Ovary (tissue), 9 donors: Measurements from ENCODE around the gene ARPC2. TPM values are rescaled to one million over a fixed set of nuclear protein-coding genes. Genes with fewer than 3 reads are reported as not detected.

Experiments used
- DNase-seq, 5 donors: peaks; one replicate each; pipeline ENCODE4 v3.0.0-alpha.2; 2019 to 2020
- H3K27ac ChIP-seq, 2 donors: fragments of 200-600 bp; one replicate each; pipeline versions ENCODE4 v1.5.1 to v1.8.0; 2019 to 2022
- H3K27me3 ChIP-seq: fragments of 200-600 bp; one replicate; pipeline ENCODE4 v1.8.0; 2022
- H3K36me3 ChIP-seq: fragments of 200-600 bp; sonication (generic); one replicate; pipeline ENCODE4 v1.5.1; 2019
- H3K4me1 ChIP-seq: one replicate; pipeline ENCODE4 v1.8.1; 2013; ENCODE audit warnings: mild to moderate bottlenecking, moderate library complexity; ENCODE audit not compliant: insufficient read depth
- H3K4me3 ChIP-seq: fragments of 200-600 bp; sonication (generic); one replicate; pipeline ENCODE4 v1.5.1; 2017
- H3K9me3 ChIP-seq, 2 donors: fragments of 200-600 bp in 1 of 2; sonication (generic) in 1 of 2; one replicate each; pipeline versions ENCODE4 v1.5.1 to v1.8.1; 2013 to 2019; ENCODE audit warnings: mild to moderate bottlenecking in 1 of 2, moderate library complexity in 1 of 2
- CTCF ChIP-seq, 3 donors: fragments of 450-650 bp in 2 of 3; fragments of 200-600 bp in 1 of 3; IDR thresholded peaks; one replicate each; pipeline versions ENCODE4 v1.5.1 to v1.8.0; 2016 to 2022; ENCODE audit warnings: antibody characterized with exemption in 3 of 3, mild to moderate bottlenecking in 1 of 3
- EP300 ChIP-seq: sonication (generic); formaldehyde crosslinking; IDR thresholded peaks from one replicate; pipeline ENCODE4 v1.6.1; 2017; ENCODE audit warnings: antibody characterized with exemption
- POLR2A ChIP-seq: fragments of 450-650 bp; IDR thresholded peaks from one replicate; pipeline ENCODE4 v1.6.1; 2017; ENCODE audit warnings: antibody characterized with exemption, mild to moderate bottlenecking, moderate library complexity
- WGBS, 3 donors: extraction: QIAGEN DNeasy Blood & Tissue Kit in 1 of 3; methylation state at CpG; one replicate each; pipeline versions ENCODE4 v1.1.5 to v1.1.7; 2013 to 2017; 5-methylcytosine and 5-hydroxymethylcytosine counted together
- intact Hi-C, 4 donors: fragments of 100-400 bp; cut with DNase I; formaldehyde crosslinking; loops; one replicate each; pipeline versions ENCODE4 v1.11.0 to v1.15.1; 2022 to 2023
- polyA plus RNA-seq, 2 donors: library from polyadenylated mRNA; stranded (reverse); fragments of 200-250 nt in 1 of 2; fragments of 350-450 nt in 1 of 2; fragmentation: Illumina TruSeq in 1 of 2; extraction: RNeasy Lipid Tissue Mini Kit (QIAGEN cat#74804) in 1 of 2; gene quantifications; one replicate each; pipeline ENCODE4 v1.2.3, GENCODE V29; 2013 to 2014
- total RNA-seq, 7 donors: library from RNA; depleted of rRNA in 2 of 7; stranded (reverse); fragments of >200 nt in 2 of 7; fragmentation: NEBNext Ultra II Directional in 3 of 7; extraction: Animal tissue kit (Norgen Biotek cat#: 25700) in 3 of 7; gene quantifications; one replicate each; pipeline versions ENCODE4 v1.1.0 to v1.2.4, GENCODE V29; 2016 to 2023
- donor health status: DM: no; HTN: no; CAD: no; lungs with moderate emphysema.
- donor health status: DM: no; HTN: no; CAD: no.
- donor health status: Bipolar disorder and iron deficiency.
- donor health status: DM: yes; HTN: yes; CAD: no.
- donor health status: DM: no; HTN: no; CAD: no.
- donor health status: DM: yes; HTN: yes; CAD: no.

Gene ARPC2
- total and polyA plus RNA-seq, 9 donors: 135 to 357 (median 170) TPM

- no peak overlapping the region for H3K27ac ChIP-seq
- H3K4me3 ChIP-seq: no peak overlapping the region
- no peak for TF ChIP-seq EP300
- TF ChIP-seq CTCF (IDR thresholded peaks at IDR 0.05): no peak
- no peak for TF ChIP-seq POLR2A
- H3K9me3 ChIP-seq: no peaks in the 10 kb centered on the region
- 97 to 98% (median 98%) methylated on average over 2 of the region's 2 CpGs for WGBS, 3 donors
- DNase-seq: no peak
- H3K27me3 ChIP-seq: no peaks in the 10 kb centered on the region
- H3K36me3 ChIP-seq: no peaks in the 10 kb centered on the region
- H3K4me1 ChIP-seq: peaks cover 14% of the 10 kb centered on the region
- intact Hi-C loops: no loop called here
These were observed 18.0 kb downstream of the ARPC2 start for GRCh38 chr2:218235017-218235416.

- intact Hi-C loops: no loop called here
- 86 to 91% (median 89%) methylated on average over 4 of the region's 4 CpGs for WGBS, 3 donors
- H3K36me3 ChIP-seq: no peaks in the 10 kb centered on the region
- no peak for TF ChIP-seq EP300
- no peak for TF ChIP-seq POLR2A
- TF ChIP-seq CTCF (IDR thresholded peaks at IDR 0.05): no peak
- no peaks in the 10 kb centered on the region for H3K9me3 ChIP-seq
- H3K4me3 ChIP-seq: no peak overlapping the region
- no peak overlapping the region for H3K27ac ChIP-seq
- DNase-seq: no peak
- H3K27me3 ChIP-seq: no peaks in the 10 kb centered on the region
- peaks cover 7% of the 10 kb centered on the region for H3K4me1 ChIP-seq
These were observed 19.8 kb downstream of the ARPC2 start for GRCh38 chr2:218236829-218237228.

GRCh38 chr2:218238887-218239286, 21.9 kb downstream of the ARPC2 start:
- H3K4me1 ChIP-seq: peaks cover 7% of the 10 kb centered on the region
- WGBS, 3 donors: 10 to 36% (median 31%) methylated on average over 1 of the region's 1 CpG
- H3K36me3 ChIP-seq: no peaks in the 10 kb centered on the region
- H3K27ac ChIP-seq: peak overlapping the region in 1 of 2 donors; percentile 16
- no peaks in the 10 kb centered on the region for H3K27me3 ChIP-seq
- H3K9me3 ChIP-seq: no peaks in the 10 kb centered on the region
- no peak for DNase-seq
- TF ChIP-seq POLR2A (no peak), CTCF (IDR thresholded peaks at IDR 0.05) (no peak), EP300 (no peak)
- intact Hi-C loops: no loop called here
- no peak overlapping the region for H3K4me3 ChIP-seq

- intact Hi-C loops: no loop called here
- H3K27me3 ChIP-seq: no peaks in the 10 kb centered on the region
- H3K36me3 ChIP-seq: peaks cover 3% of the 10 kb centered on the region
- TF ChIP-seq POLR2A (no peak), EP300 (no peak), CTCF (IDR thresholded peaks at IDR 0.05) (no peak)
- no peak overlapping the region for H3K27ac ChIP-seq
- no peaks in the 10 kb centered on the region for H3K9me3 ChIP-seq
- H3K4me1 ChIP-seq: peaks cover 1% of the 10 kb centered on the region
- DNase-seq: no peak
- H3K4me3 ChIP-seq: no peak overlapping the region
- WGBS, 3 donors: 55 to 64% (median 59%) methylated on average over 1 of the region's 1 CpG
These were observed 27.2 kb downstream of the ARPC2 start for GRCh38 chr2:218244204-218244603.

GRCh38 chr2:218244665-218245064, 27.7 kb downstream of the ARPC2 start:
- H3K27ac ChIP-seq: no peak overlapping the region
- H3K36me3 ChIP-seq: peaks cover 3% of the 10 kb centered on the region
- no peak for TF ChIP-seq POLR2A
- no peak for TF ChIP-seq CTCF (IDR thresholded peaks at IDR 0.05)
- no peak for TF ChIP-seq EP300
- H3K4me3 ChIP-seq: no peak overlapping the region
- WGBS, 3 donors: 89 to 96% (median 92%) methylated on average over 2 of the region's 2 CpGs
- intact Hi-C loops: no loop called here
- no peaks in the 10 kb centered on the region for H3K27me3 ChIP-seq
- H3K4me1 ChIP-seq: no peaks in the 10 kb centered on the region
- no peak for DNase-seq
- H3K9me3 ChIP-seq: no peaks in the 10 kb centered on the region
